B cell (primary cell): ENCODE data around the gene PRR11. TPM values are rescaled to one million over a fixed set of nuclear protein-coding genes. Genes with fewer than 3 reads are reported as not detected.

Source experiments
- ATAC-seq: fragments of 200-7000 bp; cut with Tn5 transposase; one replicate; pipeline ENCODE4 v1.10.0; 2021; ENCODE audit warnings: low read depth, mild to moderate bottlenecking, moderate number of reproducible peaks, moderate library complexity
- CTCF ChIA-PET: fragments of 350-600 bp; sonication (Branson Sonifier 250); formaldehyde crosslinking; loops from one replicate; lab custom pipeline; 2021; ENCODE audit warnings: antibody characterized with exemption, inconsistent platforms; lab: Charles Lee
- POLR2A ChIA-PET: fragments of 350-600 bp; sonication (Branson Sonifier 250); formaldehyde crosslinking; loops from one replicate; lab custom pipeline; 2021; ENCODE audit warnings: antibody characterized with exemption; lab: Charles Lee
- DNase-seq: peaks from one replicate; pipeline ENCODE4 v3.0.0; 2013
- H2AFZ ChIP-seq: 2 replicates; pipeline ENCODE4 v1.6.1; 2012; ENCODE audit warnings: mild to moderate bottlenecking, low read depth, low read length; ENCODE audit not compliant: insufficient read depth, poor library complexity, severe bottlenecking
- H3K27ac ChIP-seq, 2 donors: 1 replicate in 1 of 2; 2 replicates in 1 of 2; pipeline ENCODE4 v1.5.1; 2012 to 2013; ENCODE audit warnings: low read length in 2 of 2, mild to moderate bottlenecking in 2 of 2, moderate library complexity in 1 of 2
- H3K27me3 ChIP-seq, 4 experiments: fragments of 200-600 bp in 1 of 4; sonication (generic) in 1 of 4; replicated peaks in 1 of 4; 1 replicate in 2 of 4; 2 replicates in 2 of 4; pipeline versions ENCODE4 v1.6.1 to v1.7.0; 2013 to 2016; ENCODE audit warnings: low read length in 3 of 4, mild to moderate bottlenecking in 2 of 4, mixed read lengths in 1 of 4, moderate library complexity in 1 of 4; ENCODE audit not compliant: insufficient read depth in 4 of 4, control insufficient read depth in 3 of 4; ENCODE audit errors: control extremely low read depth in 1 of 4
- H3K36me3 ChIP-seq, 2 experiments: replicated peaks in 1 of 2; 1 replicate in 1 of 2; 2 replicates in 1 of 2; pipeline versions ENCODE4 v1.6.1 to v1.7.1; 2013; ENCODE audit warnings: low read length in 1 of 2; ENCODE audit not compliant: insufficient read depth in 2 of 2, control insufficient read depth in 1 of 2; ENCODE audit errors: control extremely low read depth in 1 of 2, extremely low read depth in 1 of 2
- H3K4me1 ChIP-seq, 2 donors: fragments of 200-600 bp in 1 of 2; sonication (generic) in 1 of 2; 1 replicate in 1 of 2; 2 replicates in 1 of 2; pipeline versions ENCODE4 v1.5.1 to v1.6.1; 2013 to 2017; ENCODE audit warnings: low read length in 2 of 2; ENCODE audit not compliant: control insufficient read depth in 2 of 2, insufficient read depth in 2 of 2
- H3K4me2 ChIP-seq: replicated peaks from 2 replicates; pipeline ENCODE3; 2012; ENCODE audit warnings: mild to moderate bottlenecking, low read depth, low read length; ENCODE audit not compliant: poor library complexity, severe bottlenecking
- H3K4me3 ChIP-seq, 5 experiments: fragments of 200-600 bp in 1 of 5; sonication (generic) in 1 of 5; 1 replicate in 3 of 5; 2 replicates in 2 of 5; pipeline versions ENCODE4 v1.5.1 to v1.7.0; 2011 to 2016; ENCODE audit warnings: low read length in 4 of 5, mild to moderate bottlenecking in 4 of 5, low read depth in 2 of 5, control low read depth in 1 of 5, moderate library complexity in 1 of 5; ENCODE audit not compliant: insufficient read depth in 1 of 5; ENCODE audit errors: control extremely low read depth in 1 of 5, extremely low read depth in 1 of 5
- H3K79me2 ChIP-seq: fragments of 200-600 bp; sonication (generic); one replicate; pipeline ENCODE4 v1.6.0; 2016; ENCODE audit warnings: low read length; ENCODE audit not compliant: control insufficient read depth, insufficient read depth
- H3K9ac ChIP-seq: fragments of 200-600 bp; sonication (generic); 2 replicates; pipeline ENCODE4 v1.6.1; 2017; ENCODE audit warnings: mild to moderate bottlenecking, low read length, moderate library complexity
- H3K9me3 ChIP-seq, 3 donors: one replicate each; pipeline versions ENCODE4 v1.6.1 to v1.7.1; 2013; ENCODE audit warnings: low read length in 2 of 3; ENCODE audit not compliant: control insufficient read depth in 2 of 3, insufficient read depth in 1 of 3; ENCODE audit errors: control extremely low read depth in 1 of 3
- H4K20me1 ChIP-seq: 2 replicates; pipeline ENCODE4 v1.6.0; 2012; ENCODE audit warnings: mild to moderate bottlenecking, low read length; ENCODE audit not compliant: insufficient read depth, control insufficient read depth, poor library complexity, severe bottlenecking
- H3K27ac Mint-ChIP-seq: one replicate; pipeline ENCODE4 v1.8.0; 2021; ENCODE audit warnings: mixed read lengths
- H3K27me3 Mint-ChIP-seq: one replicate; pipeline ENCODE4 v1.8.0; 2021; ENCODE audit warnings: mixed read lengths
- H3K4me1 Mint-ChIP-seq: one replicate; pipeline ENCODE4 v1.8.0; 2021; ENCODE audit warnings: mixed read lengths
- H3K4me3 Mint-ChIP-seq: one replicate; pipeline ENCODE4 v1.8.0; 2021; ENCODE audit warnings: mixed read lengths
- H3K9me3 Mint-ChIP-seq: one replicate; pipeline ENCODE4 v1.8.0; 2022; ENCODE audit warnings: mixed read lengths; ENCODE audit not compliant: insufficient read depth
- EZH2 ChIP-seq: IDR thresholded peaks from 2 replicates; pipeline ENCODE4 v1.6.1; 2012; ENCODE audit warnings: borderline replicate concordance, low read depth, mild to moderate bottlenecking, moderate library complexity, low read length; ENCODE audit not compliant: insufficient read depth, poor library complexity, severe bottlenecking
- whole genome bisulfite sequencing: methylation state at CpG from one replicate; pipeline ENCODE4 v1.1.5; 2013; ENCODE audit warnings: missing lambda C conversion rate; ENCODE audit not compliant: insufficient coverage; 5-methylcytosine and 5-hydroxymethylcytosine counted together
- intact Hi-C: fragments of 100-400 bp; cut with micrococcal nuclease; formaldehyde crosslinking; loops from one replicate; pipeline ENCODE4 v1.10.0; 2022
- polyA plus RNA-seq: library from polyadenylated mRNA; depleted of rRNA; stranded (reverse); fragments of >200 nt; gene quantifications from 2 replicates; pipeline ENCODE4 v1.2.3, GENCODE V29; 2012
- total RNA-seq, 2 donors: library from RNA; stranded (reverse); fragments of 120-200 nt in 1 of 2; gene quantifications; 1 replicate in 1 of 2; 2 replicates in 1 of 2; pipeline versions ENCODE4 v1.2.3 to v1.2.4, GENCODE V29; 2013 to 2022
- TF ChIP-seq, protein P1 (sequence below): fragments of 200-600 bp; IDR thresholded peaks from one replicate; pipeline ENCODE4 v1.8.0; 2022; ENCODE audit warnings: antibody characterized with exemption, mild to moderate bottlenecking

Gene PRR11
- total and polyA plus RNA-seq, 2 donors (not counting 1 experiment from before 2014, with no cell fraction given) = 1.2 to 1.5 TPM

DNA sequence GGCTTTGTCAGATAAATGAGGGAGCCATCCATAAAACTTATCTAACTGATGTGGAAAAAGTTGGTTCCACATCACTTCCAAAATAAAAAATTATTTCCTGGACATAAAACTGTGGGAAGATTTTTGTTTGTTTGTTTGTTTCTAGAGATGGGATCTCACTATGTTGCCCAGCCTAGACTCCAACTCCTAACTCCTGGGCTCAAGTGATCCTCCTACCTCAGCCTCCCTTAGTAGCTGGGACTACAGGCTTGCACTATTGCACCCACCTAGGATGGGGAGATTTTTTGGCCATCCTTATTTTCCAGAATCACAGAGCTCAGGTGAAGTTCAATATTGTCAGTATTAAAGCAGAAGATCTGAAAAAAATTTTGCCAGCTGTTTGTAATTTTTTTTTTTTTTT is 30.5 kb downstream of the PRR11 start:
- DNase-seq = no peak
- Histone ChIP-seq H3K4me1 (peaks cover 6 to 23% of the 10 kb centered on the region in 2 donors), H3K4me2 (no peak overlapping the region), H3K79me2 (peaks cover 3% of the 10 kb centered on the region), H3K4me3 (no peak overlapping the region), H3K36me3 (no peaks in the 10 kb centered on the region), H3K9me3 (no peaks in the 10 kb centered on the region), H3K27ac (no peak overlapping the region), H4K20me1 (no peaks in the 10 kb centered on the region), H2AFZ (no peak overlapping the region), H3K27me3 (no peaks in the 10 kb centered on the region), H3K9ac (no peak overlapping the region)
- Mint-ChIP-seq H3K4me3 (no peak overlapping the region), H3K27me3 (no peaks in the 10 kb centered on the region), H3K27ac (no peak overlapping the region), H3K9me3 (no peaks in the 10 kb centered on the region), H3K4me1 (peaks cover 23% of the 10 kb centered on the region)
- POLR2A ChIA-PET = interaction anchor here (0.6 kb wide), 1 partner anchor 673 kb away, joined by 4 read pairs; no protein-coding TSS in a partner anchor
- TF ChIP-seq, protein P1, sequence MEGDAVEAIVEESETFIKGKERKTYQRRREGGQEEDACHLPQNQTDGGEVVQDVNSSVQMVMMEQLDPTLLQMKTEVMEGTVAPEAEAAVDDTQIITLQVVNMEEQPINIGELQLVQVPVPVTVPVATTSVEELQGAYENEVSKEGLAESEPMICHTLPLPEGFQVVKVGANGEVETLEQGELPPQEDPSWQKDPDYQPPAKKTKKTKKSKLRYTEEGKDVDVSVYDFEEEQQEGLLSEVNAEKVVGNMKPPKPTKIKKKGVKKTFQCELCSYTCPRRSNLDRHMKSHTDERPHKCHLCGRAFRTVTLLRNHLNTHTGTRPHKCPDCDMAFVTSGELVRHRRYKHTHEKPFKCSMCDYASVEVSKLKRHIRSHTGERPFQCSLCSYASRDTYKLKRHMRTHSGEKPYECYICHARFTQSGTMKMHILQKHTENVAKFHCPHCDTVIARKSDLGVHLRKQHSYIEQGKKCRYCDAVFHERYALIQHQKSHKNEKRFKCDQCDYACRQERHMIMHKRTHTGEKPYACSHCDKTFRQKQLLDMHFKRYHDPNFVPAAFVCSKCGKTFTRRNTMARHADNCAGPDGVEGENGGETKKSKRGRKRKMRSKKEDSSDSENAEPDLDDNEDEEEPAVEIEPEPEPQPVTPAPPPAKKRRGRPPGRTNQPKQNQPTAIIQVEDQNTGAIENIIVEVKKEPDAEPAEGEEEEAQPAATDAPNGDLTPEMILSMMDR = no peak
- no peak for TF ChIP-seq EZH2
- ATAC-seq = no peak
- CTCF ChIA-PET = interaction anchor here (0.9 kb wide), 1 partner anchor 23 kb away, joined by 4 read pairs; no protein-coding TSS in a partner anchor
- intact Hi-C loops = no loop called here

DNA sequence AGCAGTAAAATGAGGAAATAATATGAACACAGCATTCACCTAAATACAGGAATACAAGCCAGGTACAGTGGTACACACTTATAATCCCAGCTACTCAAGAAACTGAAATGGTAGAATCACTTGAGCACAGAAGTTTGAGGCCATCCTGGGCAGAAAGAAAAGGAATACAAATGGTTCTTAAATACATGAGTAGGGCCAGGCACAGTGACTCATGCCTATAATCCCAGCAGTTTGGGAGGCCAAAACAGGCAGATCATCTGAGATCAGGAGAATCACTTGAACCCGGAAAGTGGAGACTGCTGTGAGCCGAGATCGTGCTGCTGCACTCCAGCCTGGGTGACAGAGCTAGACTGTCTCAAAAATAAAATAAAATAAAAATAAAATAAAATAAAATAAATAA is 31.3 kb downstream of the PRR11 start:
- no peaks in the 10 kb centered on the region for H4K20me1 ChIP-seq
- ChIA-PET CTCF (no interaction called here), POLR2A (interaction anchor here (0.6 kb wide), 1 partner anchor 674 kb away, joined by 4 read pairs; no protein-coding TSS in a partner anchor)
- DNase-seq = no peak
- H2AFZ ChIP-seq = no peak overlapping the region
- H3K9me3 ChIP-seq = no peaks in the 10 kb centered on the region
- peaks cover 6 to 23% of the 10 kb centered on the region in 2 donors for H3K4me1 ChIP-seq
- H3K27me3 Mint-ChIP-seq = no peaks in the 10 kb centered on the region
- H3K4me1 Mint-ChIP-seq = peaks cover 23% of the 10 kb centered on the region
- H3K79me2 ChIP-seq = peaks cover 3% of the 10 kb centered on the region
- H3K4me3 ChIP-seq = no peak overlapping the region
- no peak for TF ChIP-seq EZH2
- TF ChIP-seq, protein P1 = no peak
- H3K9ac ChIP-seq = no peak overlapping the region
- WGBS = 100% methylated on average over 1 of the region's 3 CpGs
- H3K27ac ChIP-seq = no peak overlapping the region
- no peaks in the 10 kb centered on the region for H3K9me3 Mint-ChIP-seq
- H3K27me3 ChIP-seq = no peaks in the 10 kb centered on the region
- H3K27ac Mint-ChIP-seq = no peak overlapping the region
- H3K4me3 Mint-ChIP-seq = no peak overlapping the region
- no peak for ATAC-seq
- no peak overlapping the region for H3K4me2 ChIP-seq
- intact Hi-C loops = no loop called here
- H3K36me3 ChIP-seq = no peaks in the 10 kb centered on the region
